Iris pigment epithelial cell (primary cell): ENCODE data around the gene SLC25A26.

Experiments
- DNase-seq: peaks from one replicate; pipeline ENCODE4 v3.0.0-alpha.2; 2011; ENCODE audit warnings: low read depth

The SLC25A26 gene

DNA sequence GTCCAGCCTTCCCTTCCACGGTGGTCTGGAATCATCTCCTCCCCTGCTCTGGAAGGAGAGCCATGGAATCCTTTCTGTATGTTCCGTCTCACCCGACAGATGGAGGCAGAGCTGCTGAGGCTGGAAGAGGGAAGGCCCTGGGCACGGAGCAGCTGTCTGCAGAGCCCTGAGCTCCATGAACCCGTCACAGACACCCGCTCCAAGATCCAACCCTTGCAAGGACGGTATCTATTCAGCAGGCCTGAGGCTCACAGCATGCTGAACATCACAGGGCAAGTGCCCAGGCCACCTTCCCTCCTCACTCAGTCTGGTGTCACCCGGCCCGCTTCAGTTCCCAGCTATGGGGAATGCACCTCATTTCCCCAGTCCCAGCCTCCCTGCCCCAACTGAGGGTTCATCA is 176.1 kb downstream of the SLC25A26 start:
- DNase-seq: no peak

DNA sequence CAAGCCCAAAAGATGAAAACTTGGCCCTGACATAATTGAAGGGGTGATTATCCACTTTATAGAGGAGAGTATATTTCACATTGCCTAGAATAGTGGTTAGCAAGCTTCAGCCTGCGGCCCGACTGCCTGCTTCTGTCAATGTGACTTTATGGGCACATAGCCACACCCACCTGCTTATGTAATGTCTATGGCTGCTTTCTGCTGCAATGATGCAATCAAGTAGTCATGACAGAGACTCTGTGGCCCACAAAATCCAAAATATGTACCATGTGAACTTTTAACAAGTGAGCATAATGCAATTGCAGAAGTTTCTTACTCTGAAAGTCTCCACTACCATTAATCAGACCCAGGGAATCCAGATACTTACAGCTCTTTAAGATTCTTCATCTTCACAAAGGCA is 176.9 kb downstream of the SLC25A26 start:
- DNase-seq: peak; percentile 63

GRCh38 chr3:66398228-66399025 is 177.6 kb downstream of the SLC25A26 start:
- DNase-seq: no peak

GRCh38 chr3:66399529-66400232 is 178.9 kb downstream of the SLC25A26 start:
- no peak for DNase-seq

- no peak for DNase-seq
Measured at GRCh38 chr3:66400411-66401156, 179.8 kb downstream of the SLC25A26 start.

- DNase-seq: no peak
Measured at GRCh38 chr3:66401157-66401550, 180.4 kb downstream of the SLC25A26 start.

DNA sequence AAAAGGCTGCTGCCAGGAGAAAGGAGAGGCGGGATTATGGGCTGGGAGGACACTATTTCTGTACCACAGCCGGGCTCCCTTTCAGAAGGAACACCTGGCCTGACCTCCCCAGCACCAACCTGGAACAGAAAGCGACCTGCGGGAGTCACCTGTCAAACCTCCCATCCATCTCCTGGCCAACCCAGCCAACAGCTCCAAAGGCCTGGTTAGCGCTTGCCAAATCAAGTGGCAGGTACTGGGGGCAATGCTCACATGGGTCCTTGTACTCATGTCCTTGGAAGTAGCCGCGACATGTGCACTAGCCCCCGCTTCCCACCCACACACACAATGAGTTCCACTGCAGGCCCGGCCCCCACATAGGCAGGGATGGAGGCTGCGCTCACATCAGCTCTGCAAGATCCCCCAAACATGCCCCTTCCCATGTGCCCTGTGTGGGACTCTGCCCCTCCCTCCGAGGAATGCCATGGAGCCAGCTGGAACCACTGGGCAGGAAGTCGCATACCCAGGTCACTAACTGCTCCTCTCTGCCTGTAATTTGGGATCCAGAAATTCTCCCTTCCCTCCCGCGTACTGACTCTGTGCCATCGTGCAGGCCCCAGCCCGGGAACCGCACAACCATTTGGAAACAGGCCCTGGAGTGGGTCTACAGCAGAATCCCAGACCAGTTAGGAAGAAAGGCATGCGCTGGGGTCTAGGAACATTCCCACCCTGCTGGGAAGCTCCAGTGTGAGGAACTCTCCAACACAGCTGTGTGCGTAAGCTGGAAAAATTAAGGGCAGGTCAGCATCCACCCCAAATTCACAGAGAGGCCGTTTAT is 181.1 kb downstream of the SLC25A26 start:
- DNase-seq: no peak

DNA sequence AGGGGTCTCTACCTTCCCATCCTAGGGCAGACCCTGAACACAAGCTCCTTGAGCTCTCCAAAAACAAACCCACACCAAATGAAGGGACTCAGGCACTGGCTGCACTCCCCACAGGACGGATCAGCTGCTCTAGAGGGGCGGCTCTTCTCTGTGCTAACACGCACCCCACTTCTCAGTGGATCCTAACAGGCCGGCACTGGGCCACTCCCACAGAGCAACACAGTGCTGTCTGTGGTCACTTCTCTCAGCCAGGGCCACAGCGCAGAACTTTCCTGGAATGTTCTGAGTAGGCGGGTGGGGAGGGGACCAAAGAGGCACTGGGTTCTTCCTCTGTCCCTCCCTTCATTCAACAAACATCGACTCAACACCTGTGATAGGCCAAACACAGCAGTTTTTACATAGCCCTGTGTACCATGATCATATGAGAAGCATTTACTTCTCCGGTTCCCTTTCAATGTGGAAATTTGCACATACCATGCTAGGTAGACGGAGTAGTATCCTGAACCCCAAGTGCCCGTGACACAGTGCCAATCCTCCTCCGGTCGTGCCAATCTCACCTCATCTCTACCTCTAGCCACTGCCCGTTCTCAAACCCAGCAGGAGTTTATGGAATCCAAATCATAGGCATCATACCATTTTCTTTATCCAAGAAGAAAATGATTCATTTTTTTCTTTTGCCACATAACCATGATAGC is 181.9 kb downstream of the SLC25A26 start:
- DNase-seq: peak; percentile 39

DNA sequence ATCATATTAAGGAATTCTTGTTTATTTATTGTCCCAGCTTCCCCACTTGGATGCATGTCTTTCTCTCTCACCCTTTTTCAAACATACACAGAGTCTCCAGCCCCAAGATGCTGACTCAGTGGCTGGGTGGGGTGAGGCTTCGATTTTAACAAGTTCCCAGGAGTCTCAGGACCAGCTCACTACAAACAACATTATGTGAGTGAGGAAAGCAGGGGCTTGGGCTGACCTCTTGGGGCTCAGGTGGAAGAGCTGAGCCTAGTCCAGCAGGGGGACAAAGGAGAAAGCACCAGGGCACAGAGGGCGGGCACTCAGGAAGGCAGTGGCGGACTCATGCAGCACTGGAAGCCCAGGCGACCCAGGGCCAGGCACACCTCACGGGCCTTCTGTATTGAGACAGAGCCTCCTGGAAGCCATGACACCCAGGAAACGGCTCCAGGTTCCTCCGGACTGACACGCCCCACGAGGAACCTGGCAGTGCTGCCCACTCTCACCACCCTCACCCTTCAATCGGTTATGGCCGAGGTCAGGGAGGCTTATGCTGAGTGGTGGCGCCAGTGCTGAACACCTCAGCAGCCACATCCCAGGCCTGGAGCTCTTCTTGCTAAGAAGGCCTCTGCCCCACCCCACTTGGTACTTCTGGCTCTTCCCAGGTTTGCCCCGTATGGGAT is 182.7 kb downstream of the SLC25A26 start:
- no peak for DNase-seq

GRCh38 chr3:66404197-66404596 is 183.4 kb downstream of the SLC25A26 start:
- no peak for DNase-seq

DNA sequence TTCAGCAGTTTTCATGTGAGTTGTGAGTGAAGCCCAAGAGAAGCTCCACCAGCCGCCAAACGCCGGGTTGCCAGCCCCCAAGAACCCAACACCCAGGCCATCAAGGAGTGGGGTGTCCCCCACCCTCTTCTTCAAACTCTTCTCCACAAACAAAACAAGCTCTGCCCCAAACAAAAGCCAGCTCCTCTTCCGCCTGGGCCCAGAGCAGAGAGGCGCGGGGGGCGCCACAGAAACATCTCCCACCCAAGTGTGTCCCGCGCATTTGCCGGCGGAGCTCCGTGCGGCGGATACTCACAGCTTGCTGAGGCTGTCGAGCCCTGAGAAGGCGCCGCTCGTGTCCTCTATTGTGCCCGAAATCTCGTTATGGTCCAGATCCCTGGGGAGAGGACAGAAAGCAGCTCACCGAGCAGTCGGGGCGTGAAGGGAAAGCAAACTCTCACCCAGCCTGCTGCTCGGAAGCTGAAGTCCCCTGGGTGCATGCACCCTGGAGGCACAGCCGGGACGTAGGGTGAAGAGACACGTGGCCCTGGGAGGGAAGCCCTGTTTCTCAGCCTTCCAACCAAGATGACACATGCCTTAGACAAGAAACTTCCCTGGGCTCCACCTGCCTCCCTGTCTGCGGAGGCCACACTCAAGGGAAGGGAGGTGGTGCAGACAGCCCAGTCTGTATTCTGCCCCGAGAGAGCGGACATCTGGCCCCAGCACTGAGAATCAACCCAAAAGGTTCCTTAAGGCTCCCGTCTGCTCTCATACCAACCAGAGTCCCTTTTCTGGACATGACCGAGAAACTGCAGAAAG is 184.3 kb downstream of the SLC25A26 start:
- no peak for DNase-seq

- peak; percentile 60 for DNase-seq
Measured at GRCh38 chr3:66405701-66406091, 184.9 kb downstream of the SLC25A26 start.

DNA sequence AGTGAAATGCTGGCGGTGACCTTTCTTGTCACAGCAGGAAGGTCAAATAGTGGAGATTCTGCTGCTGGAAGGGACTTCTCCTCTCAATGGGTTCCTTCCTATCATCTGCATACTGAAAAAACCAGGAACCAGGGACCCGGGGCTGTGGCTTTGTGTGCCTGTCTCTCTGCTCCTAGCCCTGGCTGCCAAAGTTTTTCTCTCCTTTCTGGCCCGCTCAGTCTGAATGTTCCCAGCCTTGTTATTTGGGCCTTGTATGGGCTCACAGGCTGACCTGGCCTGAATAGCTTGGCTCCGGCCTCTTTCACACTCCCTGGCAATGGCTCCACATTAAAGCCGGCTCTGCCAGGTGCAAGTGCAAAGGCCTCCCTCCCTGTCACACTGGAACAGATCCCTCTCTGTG is 185.4 kb downstream of the SLC25A26 start:
- DNase-seq: no peak

DNA sequence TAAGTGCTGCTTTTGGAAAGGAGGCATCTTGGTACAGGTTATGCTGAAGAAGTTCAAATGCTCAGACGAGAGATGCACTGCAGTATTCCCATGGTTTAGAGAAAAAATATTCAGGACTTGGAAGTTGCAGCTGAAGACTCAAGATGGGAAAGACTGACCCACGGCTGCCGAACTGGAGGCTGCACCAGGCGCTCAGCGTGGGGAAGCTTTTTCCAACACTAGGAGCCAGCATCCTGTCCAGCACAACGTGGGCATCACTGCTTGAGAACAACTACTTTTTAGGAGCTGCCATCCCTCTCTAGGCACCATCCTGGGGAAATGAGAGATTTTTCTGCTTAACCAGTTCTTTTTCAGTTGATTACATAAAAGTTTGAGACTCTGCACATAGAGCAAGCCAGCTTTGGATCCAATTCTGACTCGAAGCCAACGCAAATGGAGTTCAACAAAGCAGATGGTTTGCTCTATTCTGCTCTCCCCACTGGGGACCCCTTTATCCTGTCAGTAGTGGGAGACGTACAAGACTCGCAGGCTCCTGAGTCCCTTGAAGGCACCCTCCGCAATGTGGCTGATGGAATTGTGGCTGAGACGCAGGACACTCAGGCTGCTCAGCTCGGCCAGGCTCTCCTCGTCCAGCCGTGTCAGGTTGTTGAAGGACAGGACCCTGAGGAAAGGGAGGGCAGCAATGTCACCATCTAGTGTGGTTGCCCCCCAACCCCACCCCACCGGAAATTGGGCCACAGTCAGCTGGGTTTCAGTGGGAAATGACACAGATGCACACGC is 186.2 kb downstream of the SLC25A26 start:
- no peak for DNase-seq

GRCh38 chr3:66407611-66408218 is 186.9 kb downstream of the SLC25A26 start:
- peak; percentile 39 for DNase-seq

GRCh38 chr3:66409771-66410754 is 189.3 kb downstream of the SLC25A26 start:
- DNase-seq: no peak

- no peak for DNase-seq
Measured at GRCh38 chr3:66410976-66411375, 190.2 kb downstream of the SLC25A26 start.
